ACC112 (cell line): ENCODE measurements around the gene RPTOR.
A peak's percentile ranks its signal among the peaks of the same experiment; 100 is the strongest.
"Not testable (repeated sequence)": the region's sequence is repeated elsewhere in the genome, so short reads cannot be mapped to it uniquely, and the experiment has no call there.

Experiments used
- H2AFZ ChIP-seq: fragments of 200-600 bp; sonication (generic); one replicate; pipeline ENCODE4 v1.6.0; 2017; ENCODE audit warnings: antibody characterized with exemption, low read length; ENCODE audit not compliant: unreplicated experiment
- H3K27ac ChIP-seq: fragments of 200-600 bp; sonication (generic); 2 replicates; pipeline ENCODE4 v1.5.1; 2014; ENCODE audit warnings: low read depth, mild to moderate bottlenecking, antibody characterized with exemption, low read length, moderate library complexity
- H3K27me3 ChIP-seq: fragments of 200-600 bp; sonication (generic); 2 replicates; pipeline ENCODE4 v1.6.1; 2014; ENCODE audit warnings: mild to moderate bottlenecking, antibody characterized with exemption, low read length, moderate library complexity, mixed read lengths; ENCODE audit not compliant: insufficient read depth
- H3K36me3 ChIP-seq: fragments of 200-600 bp; sonication (generic); 2 replicates; pipeline ENCODE4 v1.6.1; 2016; ENCODE audit warnings: mild to moderate bottlenecking, antibody characterized with exemption, low read length, moderate library complexity, mixed read lengths; ENCODE audit not compliant: insufficient read depth
- H3K4me1 ChIP-seq: fragments of 200-600 bp; sonication (generic); one replicate; pipeline ENCODE4 v1.6.1; 2016; ENCODE audit warnings: low read length, mixed read lengths; ENCODE audit not compliant: insufficient read depth, unreplicated experiment, control insufficient read depth
- H3K4me3 ChIP-seq: fragments of 200-600 bp; sonication (generic); 2 replicates; pipeline ENCODE4 v1.5.1; 2014; ENCODE audit warnings: mild to moderate bottlenecking, low read depth, low read length
- H3K79me2 ChIP-seq: fragments of 200-600 bp; sonication (generic); one replicate; pipeline ENCODE4 v1.6.0; 2016; ENCODE audit warnings: low read length; ENCODE audit not compliant: control insufficient read depth, unreplicated experiment, insufficient read depth

RPTOR gene

DNA sequence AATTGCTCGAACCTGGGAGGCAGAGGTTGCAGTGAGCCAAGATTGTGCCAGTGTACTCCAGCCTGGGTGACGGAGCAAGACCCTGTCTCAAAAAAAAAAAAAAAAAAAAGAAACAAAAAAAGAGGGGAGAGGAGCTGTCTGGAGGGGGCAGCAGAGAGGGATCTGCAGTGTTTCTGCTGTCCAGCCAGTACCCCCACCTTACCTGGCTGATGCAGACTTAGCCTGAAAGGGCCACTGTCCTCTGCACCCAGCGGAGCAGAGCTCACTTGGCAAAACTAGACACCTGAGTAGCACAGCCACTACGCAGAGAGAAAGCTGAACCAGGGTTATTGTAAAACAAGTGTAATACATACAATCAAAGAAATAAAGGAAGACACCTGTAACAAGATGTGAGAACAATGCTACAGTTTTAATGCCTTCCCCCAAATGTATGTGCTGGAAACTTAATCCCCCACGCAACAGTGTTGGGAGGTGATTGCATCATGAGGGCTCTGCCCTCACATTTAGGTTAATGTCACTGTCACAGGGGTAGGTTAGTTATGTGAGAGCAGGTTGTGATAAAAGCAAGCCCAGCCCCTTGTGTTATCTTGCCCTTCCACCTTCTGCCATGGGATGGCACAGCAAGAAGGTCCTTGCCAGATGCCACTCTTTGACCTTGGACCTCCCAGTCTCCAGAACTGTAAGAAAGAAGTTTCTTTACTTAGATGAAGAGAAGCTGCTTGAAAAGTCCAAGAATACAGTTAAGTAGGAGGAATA lies 211.2 kb downstream of the RPTOR start:
- Histone ChIP-seq H3K27ac (no peak overlapping the region), H3K4me1 (peaks cover 13% of the 10 kb centered on the region), H3K27me3 (no peaks in the 10 kb centered on the region), H3K79me2 (no peaks in the 10 kb centered on the region), H2AFZ (no peak overlapping the region), H3K4me3 (no peak overlapping the region), H3K36me3 (peaks cover 14% of the 10 kb centered on the region; the same call in 1 of the 2 replicates)

DNA sequence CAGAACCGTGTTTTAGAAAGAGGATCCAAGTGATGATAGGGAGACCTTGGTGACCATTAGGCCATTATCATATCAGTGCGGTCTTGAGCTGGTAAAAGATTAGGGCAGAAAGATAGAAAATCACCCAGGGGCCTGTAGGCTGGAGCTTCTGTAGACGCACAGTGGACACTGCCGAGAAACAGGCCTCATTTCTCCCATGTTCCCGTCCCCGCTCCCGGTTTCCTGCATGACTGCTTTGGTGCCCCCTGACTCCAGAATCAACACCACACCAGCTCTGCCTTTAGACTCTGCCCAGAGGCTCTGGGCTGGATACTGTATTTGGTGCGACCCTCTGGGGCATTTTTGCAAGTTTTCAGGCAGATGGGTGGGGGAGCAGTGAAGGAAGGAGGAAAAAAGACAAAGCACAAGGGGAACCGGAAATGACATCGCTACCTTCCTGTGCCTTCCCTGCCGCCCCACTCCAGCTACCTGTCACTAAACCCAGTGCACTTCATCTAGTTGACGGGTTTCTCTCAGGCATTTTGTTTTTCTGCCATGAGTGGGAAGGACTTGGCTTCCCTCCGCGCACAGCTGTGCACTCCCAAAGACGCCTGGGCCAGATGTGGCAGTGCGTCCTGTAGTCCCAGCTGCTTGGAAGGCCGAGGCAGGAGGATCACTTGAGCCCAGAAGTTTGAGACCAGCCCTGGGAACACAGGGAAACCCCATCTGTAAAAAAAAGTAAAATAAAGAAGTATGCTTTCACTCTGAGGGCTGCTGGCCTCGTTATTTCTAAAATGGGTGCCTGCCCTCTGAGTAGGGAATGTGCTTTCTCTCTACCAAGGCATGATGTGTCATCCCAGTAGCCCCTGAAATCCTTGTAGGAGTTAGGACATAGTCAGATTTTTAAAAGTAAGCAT lies 214.1 kb downstream of the RPTOR start:
- H3K79me2 ChIP-seq = no peaks in the 10 kb centered on the region
- H3K4me1 ChIP-seq = peaks cover 29% of the 10 kb centered on the region
- no peak overlapping the region for H3K4me3 ChIP-seq
- H3K27me3 ChIP-seq = no peaks in the 10 kb centered on the region
- peak overlapping the region; percentile 14; the same call in 1 of the 2 replicates for H3K27ac ChIP-seq
- peaks cover 14% of the 10 kb centered on the region; the same call in 1 of the 2 replicates for H3K36me3 ChIP-seq
- no peak overlapping the region for H2AFZ ChIP-seq

DNA sequence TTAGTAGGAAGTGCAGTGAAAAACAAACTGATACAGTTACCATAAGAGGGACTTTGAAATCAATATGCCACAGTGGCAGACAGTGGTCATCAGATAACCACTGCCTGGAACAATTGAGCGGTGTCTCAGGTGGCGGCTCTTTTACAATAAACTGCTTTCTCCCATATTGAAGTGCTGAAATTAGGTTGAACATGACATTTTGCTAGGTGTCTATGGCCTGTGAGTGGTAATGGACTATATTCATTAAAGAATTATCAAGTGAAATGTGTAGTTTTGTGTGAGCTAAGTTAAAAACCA lies 214.7 kb downstream of the RPTOR start:
- H3K4me1 ChIP-seq = peaks cover 29% of the 10 kb centered on the region
- peak overlapping the region; percentile 14; the same call in 1 of the 2 replicates for H3K27ac ChIP-seq
- H3K27me3 ChIP-seq = no peaks in the 10 kb centered on the region
- no peak overlapping the region for H2AFZ ChIP-seq
- H3K79me2 ChIP-seq = no peaks in the 10 kb centered on the region
- no peak overlapping the region for H3K4me3 ChIP-seq
- peaks cover 9% of the 10 kb centered on the region; the same call in 1 of the 2 replicates for H3K36me3 ChIP-seq

DNA sequence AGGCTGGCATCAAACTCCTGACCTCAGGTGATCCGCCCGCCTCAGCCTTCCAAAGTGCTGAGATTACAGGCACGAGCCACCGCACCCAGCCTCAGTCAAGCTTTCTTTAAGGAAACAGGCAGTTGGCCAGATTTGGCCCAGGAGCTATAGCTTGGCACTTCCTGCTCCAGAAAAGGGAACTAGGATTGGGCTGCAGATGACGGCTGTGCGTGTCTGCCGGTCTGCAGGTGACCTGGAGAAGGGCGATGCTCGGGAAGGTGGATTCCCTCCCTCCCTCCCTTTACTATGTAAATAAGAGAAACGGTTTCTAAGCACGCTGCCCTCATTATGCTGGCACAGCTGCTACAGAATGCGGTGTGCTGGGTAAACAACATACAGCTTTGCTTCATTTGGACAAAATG lies 215.9 kb downstream of the RPTOR start:
- H3K4me1 ChIP-seq = peaks cover 29% of the 10 kb centered on the region
- H3K4me3 ChIP-seq = no peak overlapping the region
- H3K79me2 ChIP-seq = no peaks in the 10 kb centered on the region
- no peak overlapping the region for H2AFZ ChIP-seq
- H3K27ac ChIP-seq = peak overlapping the region; percentile 73; the same call in 1 of the 2 replicates
- H3K36me3 ChIP-seq = peaks cover 9% of the 10 kb centered on the region; the same call in 1 of the 2 replicates
- no peaks in the 10 kb centered on the region for H3K27me3 ChIP-seq

DNA sequence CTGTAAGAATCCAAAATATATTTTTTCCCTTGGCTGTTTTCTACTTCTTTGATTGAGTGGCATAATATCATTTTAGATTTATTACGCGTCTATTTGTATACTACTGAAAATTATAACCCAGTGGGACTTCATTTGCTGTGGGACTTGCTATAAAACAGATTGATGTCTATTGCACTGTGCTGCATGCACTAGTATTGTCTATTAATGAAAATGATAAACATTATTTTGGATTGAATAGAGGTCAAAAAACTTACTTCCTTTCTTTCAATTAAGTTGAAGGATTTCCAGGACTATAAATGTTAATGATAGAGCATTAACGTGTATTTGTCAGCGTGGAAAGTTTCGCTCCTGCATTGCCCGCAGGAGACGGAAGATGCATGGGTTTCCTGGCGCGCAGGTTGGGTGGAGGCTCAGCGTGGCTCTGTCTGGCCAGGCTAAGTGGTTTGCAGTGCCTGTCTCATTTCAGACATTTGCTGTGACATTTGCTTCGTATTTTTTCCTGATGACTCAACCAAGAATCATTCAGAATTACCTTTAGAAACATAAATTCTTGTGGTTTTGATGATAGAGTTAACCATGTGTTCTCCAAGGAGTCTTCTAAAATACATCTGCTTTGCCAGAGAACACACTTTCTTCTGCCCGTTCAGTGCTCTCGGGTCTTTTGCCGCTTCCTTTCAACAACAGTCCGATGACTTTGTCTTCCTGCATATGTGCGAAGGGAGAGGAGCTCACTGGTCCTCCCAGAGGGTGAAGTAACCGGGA lies 216.7 kb downstream of the RPTOR start:
- H3K27ac ChIP-seq = peak overlapping the region; percentile 73

DNA sequence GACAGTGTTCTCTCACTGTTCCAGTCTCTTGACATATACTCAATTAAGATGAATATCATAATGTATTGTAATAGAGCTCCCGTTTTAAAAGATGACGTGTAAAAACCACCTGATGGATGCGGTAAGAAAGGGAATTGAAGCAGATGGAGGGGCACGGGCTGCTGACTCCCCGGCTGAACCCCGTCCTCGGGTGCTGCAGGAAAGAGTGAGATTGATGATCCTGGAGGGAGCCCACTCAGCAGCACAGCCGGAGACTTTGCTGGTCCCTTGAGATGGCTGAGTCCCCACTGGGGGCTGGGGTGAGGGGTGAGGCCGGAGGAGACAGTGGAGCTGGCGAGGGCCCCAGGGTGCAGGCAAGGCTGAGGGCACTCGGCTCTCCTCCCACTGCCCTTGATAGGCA lies 217.4 kb downstream of the RPTOR start:
- Histone ChIP-seq H3K27me3 (no peaks in the 10 kb centered on the region), H2AFZ (no peak overlapping the region), H3K79me2 (no peaks in the 10 kb centered on the region), H3K4me1 (peaks cover 29% of the 10 kb centered on the region), H3K4me3 (no peak overlapping the region; the same call in 1 of the 2 replicates), H3K36me3 (peaks cover 1% of the 10 kb centered on the region; the same call in 1 of the 2 replicates), H3K27ac (peak overlapping the region; percentile 73)

More for the DNA sequence above, 216.7 kb downstream of the RPTOR start:
- H3K4me3 ChIP-seq = peak overlapping the region; percentile 10; the same call in 1 of the 2 replicates
- peaks cover 4% of the 10 kb centered on the region; the same call in 1 of the 2 replicates for H3K36me3 ChIP-seq
- no peaks in the 10 kb centered on the region for H3K27me3 ChIP-seq
- H3K79me2 ChIP-seq = no peaks in the 10 kb centered on the region
- peaks cover 29% of the 10 kb centered on the region for H3K4me1 ChIP-seq
- H2AFZ ChIP-seq = no peak overlapping the region

DNA sequence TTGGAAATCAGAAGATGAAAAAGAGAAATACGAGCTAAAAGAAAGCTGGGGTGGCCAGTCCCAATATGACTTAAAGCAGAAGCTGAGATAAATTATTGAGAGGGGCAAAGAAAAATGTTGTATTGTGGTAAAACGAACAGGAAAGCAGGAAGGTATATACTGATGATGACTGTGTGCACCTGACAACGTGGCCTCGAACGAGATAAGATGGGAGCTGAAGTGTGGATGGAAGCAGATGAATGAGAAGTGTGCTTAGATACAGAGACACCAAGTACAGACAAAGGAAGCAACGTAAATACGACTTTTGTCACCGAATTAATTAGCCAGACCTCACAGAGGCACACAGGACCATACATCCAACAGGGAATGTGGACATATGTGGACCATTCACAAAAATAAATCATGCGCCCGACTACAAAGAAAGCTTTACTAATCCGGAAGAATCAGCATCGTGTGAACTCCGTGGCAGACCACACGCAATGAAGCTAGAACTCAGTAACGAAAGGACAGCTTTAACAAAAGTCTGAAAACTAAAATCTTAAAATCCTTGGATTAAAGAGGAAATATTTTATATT lies 218.7 kb downstream of the RPTOR start:
- H3K4me1 ChIP-seq = peaks cover 29% of the 10 kb centered on the region

DNA sequence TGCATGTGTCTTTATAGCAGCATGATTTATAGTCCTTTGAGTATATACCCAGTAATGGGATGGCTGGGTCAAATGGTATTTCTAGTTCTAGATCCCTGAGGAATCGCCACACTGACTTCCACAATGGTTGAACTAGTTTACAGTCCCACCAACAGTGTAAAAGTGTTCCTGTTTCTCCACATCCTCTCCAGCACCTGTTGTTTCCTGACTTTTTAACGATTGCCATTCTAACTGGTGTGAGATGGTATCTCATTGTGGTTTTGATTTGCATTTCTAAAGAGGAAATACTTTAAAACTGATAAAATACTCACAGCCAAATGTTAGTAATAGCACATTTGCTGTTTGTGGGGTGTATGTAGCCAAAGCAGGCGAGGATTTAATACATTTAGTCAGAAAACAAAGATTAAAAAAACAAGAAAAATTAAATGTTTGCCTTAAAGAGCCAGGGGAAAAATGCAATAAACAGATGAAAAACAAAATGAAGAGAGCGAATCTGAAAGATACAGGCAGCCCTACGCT lies 220.0 kb downstream of the RPTOR start:
- not testable (repeated sequence) for H3K4me3 ChIP-seq, H2AFZ ChIP-seq, H3K27ac ChIP-seq, H3K79me2 ChIP-seq, H3K27me3 ChIP-seq, H3K36me3 ChIP-seq
- peaks cover 21% of the 10 kb centered on the region for H3K4me1 ChIP-seq

More for the DNA sequence above, 218.7 kb downstream of the RPTOR start:
- Histone ChIP-seq H3K4me3 (no peak overlapping the region), H3K27me3 (no peaks in the 10 kb centered on the region), H3K79me2 (no peaks in the 10 kb centered on the region), H3K36me3 (no peaks in the 10 kb centered on the region), H3K27ac (no peak overlapping the region), H2AFZ (no peak overlapping the region)

DNA sequence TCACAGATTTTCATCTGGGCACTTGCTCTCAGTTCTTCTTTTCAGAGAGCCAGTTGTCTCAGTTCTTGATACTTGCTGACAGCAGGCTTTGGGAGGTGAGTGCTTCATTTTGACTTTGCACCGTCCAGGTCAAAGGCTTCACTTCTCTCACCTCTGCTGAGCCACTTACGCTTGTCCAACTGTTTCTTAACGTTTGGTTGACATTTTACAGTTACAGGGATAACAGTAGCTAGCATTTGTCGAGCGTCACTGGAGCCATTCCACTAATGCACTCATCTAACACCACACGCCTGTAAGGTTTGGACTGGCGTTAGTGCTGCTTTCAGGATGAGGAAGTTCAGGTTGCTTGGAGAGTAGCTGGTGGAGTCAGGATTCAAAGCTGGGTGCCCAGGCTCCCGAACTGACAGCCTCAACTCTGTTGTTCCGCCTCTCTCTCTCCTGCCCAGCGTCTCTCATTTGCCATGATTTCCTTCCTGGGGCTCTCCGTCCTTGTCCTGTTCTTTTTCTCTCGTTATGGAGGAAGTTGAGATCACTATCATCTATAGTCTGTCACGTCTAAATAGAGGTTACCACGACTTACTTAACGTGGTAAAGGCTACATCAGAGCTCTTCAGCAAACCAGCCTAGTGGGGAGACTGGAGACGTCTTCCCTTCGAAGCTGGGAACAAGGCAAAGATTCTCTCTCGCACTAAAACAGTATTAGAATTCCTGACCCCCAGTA lies 220.8 kb downstream of the RPTOR start:
- H3K27ac ChIP-seq = no peak overlapping the region
- H3K4me1 ChIP-seq = peaks cover 20% of the 10 kb centered on the region
- H3K4me3 ChIP-seq = no peak overlapping the region
- H3K79me2 ChIP-seq = no peaks in the 10 kb centered on the region
- no peaks in the 10 kb centered on the region for H3K36me3 ChIP-seq
- no peak overlapping the region for H2AFZ ChIP-seq
- no peaks in the 10 kb centered on the region for H3K27me3 ChIP-seq
